Progenitor cell of endocrine pancreas (in vitro differentiated cells): ENCODE results near the gene C10orf53. TPM values are rescaled to one million over a fixed set of nuclear protein-coding genes. Genes with fewer than 3 reads are reported as not detected.

Experiments
- DNase-seq: peaks from one replicate; pipeline ENCODE4 v3.0.0; 2021; ENCODE audit warnings: low spot score; ENCODE audit not compliant: unreplicated experiment
- H3K27ac Mint-ChIP-seq: 2 replicates; pipeline ENCODE4 v1.8.0; 2021; ENCODE audit warnings: mild to moderate bottlenecking, moderate library complexity, mixed read lengths
- H3K27me3 Mint-ChIP-seq: 2 replicates; pipeline ENCODE4 v1.8.0; 2021; ENCODE audit warnings: mixed read lengths
- H3K36me3 Mint-ChIP-seq: 2 replicates; pipeline ENCODE4 v1.8.0; 2022; ENCODE audit warnings: mixed read lengths; ENCODE audit not compliant: insufficient read depth
- H3K4me1 Mint-ChIP-seq: 2 replicates; pipeline ENCODE4 v1.8.0; 2021; ENCODE audit warnings: low read depth, mixed read lengths
- H3K4me3 Mint-ChIP-seq: 2 replicates; pipeline ENCODE4 v1.8.0; 2021; ENCODE audit warnings: low read depth, mild to moderate bottlenecking, moderate library complexity, mixed read lengths
- H3K9me3 Mint-ChIP-seq: 2 replicates; pipeline ENCODE4 v1.8.0; 2021; ENCODE audit warnings: low read depth, mixed read lengths
- CTCF ChIP-seq: fragments of 200-600 bp; sonication (generic); IDR thresholded peaks from one replicate; pipeline ENCODE4 v1.5.0; 2021; ENCODE audit warnings: antibody characterized with exemption, mild to moderate bottlenecking; ENCODE audit not compliant: unreplicated experiment
- total RNA-seq: library from RNA; stranded (reverse); gene quantifications from 2 replicates; pipeline ENCODE4 v1.2.1, GENCODE V29; 2021

C10orf53 gene
- total RNA-seq, 1 donor from 2014 or later: not detected

- no peak overlapping the region for H3K27ac Mint-ChIP-seq
- H3K9me3 Mint-ChIP-seq: no peaks in the 10 kb centered on the region
- no peak for TF ChIP-seq CTCF
- no peaks in the 10 kb centered on the region for H3K36me3 Mint-ChIP-seq
- no peak overlapping the region for H3K4me3 Mint-ChIP-seq
- no peaks in the 10 kb centered on the region for H3K4me1 Mint-ChIP-seq
- no peaks in the 10 kb centered on the region for H3K27me3 Mint-ChIP-seq
- no peak for DNase-seq
Measured at GRCh38 chr10:49741108-49741995, 61.9 kb downstream of the C10orf53 start.

- no peak for TF ChIP-seq CTCF
- no peak for DNase-seq
- Mint-ChIP-seq H3K9me3 (no peaks in the 10 kb centered on the region), H3K4me3 (no peak overlapping the region), H3K27me3 (no peaks in the 10 kb centered on the region), H3K36me3 (no peaks in the 10 kb centered on the region), H3K27ac (no peak overlapping the region), H3K4me1 (no peaks in the 10 kb centered on the region)
Measured at GRCh38 chr10:49742683-49743463, 63.4 kb downstream of the C10orf53 start.

- Mint-ChIP-seq H3K4me1 (no peaks in the 10 kb centered on the region), H3K27ac (no peak overlapping the region), H3K9me3 (no peaks in the 10 kb centered on the region), H3K27me3 (no peaks in the 10 kb centered on the region), H3K36me3 (no peaks in the 10 kb centered on the region), H3K4me3 (no peak overlapping the region)
- DNase-seq: no peak
- no peak for TF ChIP-seq CTCF
Measured at GRCh38 chr10:49743464-49744075, 64.1 kb downstream of the C10orf53 start.

GRCh38 chr10:49744091-49744685, 64.7 kb downstream of the C10orf53 start:
- Mint-ChIP-seq H3K27me3 (no peaks in the 10 kb centered on the region), H3K36me3 (no peaks in the 10 kb centered on the region), H3K27ac (no peak overlapping the region), H3K9me3 (no peaks in the 10 kb centered on the region), H3K4me3 (no peak overlapping the region), H3K4me1 (no peaks in the 10 kb centered on the region)
- DNase-seq: no peak
- TF ChIP-seq CTCF: no peak
